Measurements from ENCODE around the gene IRF5. TPM values are rescaled to one million over a fixed set of nuclear protein-coding genes. Genes with fewer than 3 reads are reported as not detected.

The IRF5 gene
- total and polyA plus RNA-seq, 2 donors (not counting 1 experiment from before 2014, with no cell fraction given) = 91.3 to 135 TPM

GRCh38 chr7:128931965-128932861 is 5.5 kb upstream of the IRF5 start:
- no peak overlapping the region for H3K4me3 ChIP-seq (ENCODE audit: control extremely low read depth in 1 of 5, extremely low read depth in 1 of 5, insufficient read depth in 1 of 5, low read depth in 2 of 5, low read length in 4 of 5)
- H3K36me3 ChIP-seq (replicated peaks in 1 of 2; ENCODE audit: control extremely low read depth in 1 of 2, control insufficient read depth in 1 of 2, extremely low read depth in 1 of 2, insufficient read depth in 2 of 2, low read length in 1 of 2) = no peaks in the 10 kb centered on the region
- H3K79me2 ChIP-seq (ENCODE audit: control insufficient read depth, insufficient read depth, low read length) = peaks cover 14% of the 10 kb centered on the region
- no peak overlapping the region for H3K27ac Mint-ChIP-seq
- CTCF ChIA-PET = interaction anchor here (0.9 to 2.3 kb wide), 5 partner anchors 9 to 27 kb away, joined by 3 to 10 read pairs (median 4); no protein-coding TSS in a partner anchor
- H3K4me1 ChIP-seq (ENCODE audit: control insufficient read depth in 2 of 2, insufficient read depth in 2 of 2, low read length in 2 of 2) = peaks cover 33 to 39% of the 10 kb centered on the region in 2 donors
- no peaks in the 10 kb centered on the region for H3K9me3 ChIP-seq (ENCODE audit: control extremely low read depth in 1 of 3, control insufficient read depth in 2 of 3, insufficient read depth in 1 of 3, low read length in 2 of 3)
- no peak overlapping the region for H3K4me3 Mint-ChIP-seq
- WGBS (ENCODE audit: insufficient coverage) = 94% methylated on average over 19 of the region's 19 CpGs
- DNase-seq (no peak), ATAC-seq (ENCODE audit: low read depth) (no peak)
- peaks cover 38% of the 10 kb centered on the region for H3K4me1 Mint-ChIP-seq
- no peak overlapping the region for H3K9ac ChIP-seq (ENCODE audit: low read length)
- H2AFZ ChIP-seq (ENCODE audit: insufficient read depth, low read depth, low read length, poor library complexity, severe bottlenecking) = peak overlapping the region; percentile 68
- H3K27me3 Mint-ChIP-seq = no peaks in the 10 kb centered on the region
- no peak overlapping the region for H3K27ac ChIP-seq (ENCODE audit: low read length in 2 of 2)
- peak overlapping the region; percentile 73 for H3K4me2 ChIP-seq (replicated peaks; ENCODE audit: low read depth, low read length, poor library complexity, severe bottlenecking)
- POLR2A ChIA-PET = interaction anchor here (0.7 to 1.6 kb wide), 3 partner anchors 8 to 10 kb away, joined by 3 to 7 read pairs (median 4); no protein-coding TSS in a partner anchor
- intact Hi-C loops (cut with micrococcal nuclease) = no loop called here
- H3K27me3 ChIP-seq (replicated peaks in 1 of 4; ENCODE audit: control extremely low read depth in 1 of 4, control insufficient read depth in 3 of 4, insufficient read depth in 4 of 4, low read length in 3 of 4) = no peaks in the 10 kb centered on the region
- no peaks in the 10 kb centered on the region for H4K20me1 ChIP-seq (ENCODE audit: control insufficient read depth, insufficient read depth, low read length, poor library complexity, severe bottlenecking)
- no peaks in the 10 kb centered on the region for H3K9me3 Mint-ChIP-seq (ENCODE audit: insufficient read depth)
- no peak for TF ChIP-seq EZH2 (IDR thresholded peaks at IDR 0.05; ENCODE audit: borderline replicate concordance, insufficient read depth, low read depth, low read length, poor library complexity, severe bottlenecking)
- TF ChIP-seq CTCF (IDR thresholded peaks at IDR 0.05) = no peak

GRCh38 chr7:128932862-128933179 is 4.9 kb upstream of the IRF5 start:
- TF ChIP-seq EZH2 (IDR thresholded peaks at IDR 0.05; ENCODE audit: borderline replicate concordance, insufficient read depth, low read depth, low read length, poor library complexity, severe bottlenecking) = no peak
- TF ChIP-seq CTCF (IDR thresholded peaks at IDR 0.05) = no peak

More at GRCh38 chr7:128932862-128933179, 4.9 kb upstream of the IRF5 start:
- peaks cover 36 to 43% of the 10 kb centered on the region in 2 donors for H3K4me1 ChIP-seq (ENCODE audit: control insufficient read depth in 2 of 2, insufficient read depth in 2 of 2, low read length in 2 of 2)
- H3K4me3 ChIP-seq (ENCODE audit: control extremely low read depth in 1 of 5, extremely low read depth in 1 of 5, insufficient read depth in 1 of 5, low read depth in 2 of 5, low read length in 4 of 5) = peak overlapping the region in 3 of 5 experiments; percentile 29 to 42 (median 40)
- no peaks in the 10 kb centered on the region for H4K20me1 ChIP-seq (ENCODE audit: control insufficient read depth, insufficient read depth, low read length, poor library complexity, severe bottlenecking)
- WGBS (ENCODE audit: insufficient coverage) = 27% methylated on average over 4 of the region's 4 CpGs
- DNase-seq (no peak), ATAC-seq (ENCODE audit: low read depth) (no peak)
- no peaks in the 10 kb centered on the region for H3K27me3 ChIP-seq (replicated peaks in 1 of 4; ENCODE audit: control extremely low read depth in 1 of 4, control insufficient read depth in 3 of 4, insufficient read depth in 4 of 4, low read length in 3 of 4)
- intact Hi-C loops (cut with micrococcal nuclease) = no loop called here
- H3K4me2 ChIP-seq (replicated peaks; ENCODE audit: low read depth, low read length, poor library complexity, severe bottlenecking) = peak overlapping the region; percentile 73
- no peaks in the 10 kb centered on the region for H3K36me3 ChIP-seq (replicated peaks in 1 of 2; ENCODE audit: control extremely low read depth in 1 of 2, control insufficient read depth in 1 of 2, extremely low read depth in 1 of 2, insufficient read depth in 2 of 2, low read length in 1 of 2)
- peaks cover 41% of the 10 kb centered on the region for H3K4me1 Mint-ChIP-seq
- H3K27ac ChIP-seq (ENCODE audit: low read length in 2 of 2) = peak overlapping the region in 1 of 2 donors; percentile 50
- peak overlapping the region; percentile 68 for H2AFZ ChIP-seq (ENCODE audit: insufficient read depth, low read depth, low read length, poor library complexity, severe bottlenecking)
- no peaks in the 10 kb centered on the region for H3K9me3 ChIP-seq (ENCODE audit: control extremely low read depth in 1 of 3, control insufficient read depth in 2 of 3, insufficient read depth in 1 of 3, low read length in 2 of 3)
- peaks cover 20% of the 10 kb centered on the region for H3K79me2 ChIP-seq (ENCODE audit: control insufficient read depth, insufficient read depth, low read length)
- no peaks in the 10 kb centered on the region for H3K27me3 Mint-ChIP-seq
- H3K9me3 Mint-ChIP-seq (ENCODE audit: insufficient read depth) = no peaks in the 10 kb centered on the region
- peak overlapping the region; percentile 85 for H3K4me3 Mint-ChIP-seq
- peak overlapping the region; percentile 48 for H3K9ac ChIP-seq (ENCODE audit: low read length)
- H3K27ac Mint-ChIP-seq = no peak overlapping the region
- POLR2A ChIA-PET = interaction anchor here (1.2 to 1.6 kb wide), 2 partner anchors 9 to 10 kb away, joined by 4 to 7 read pairs; no protein-coding TSS in a partner anchor
- CTCF ChIA-PET = interaction anchor here (0.9 to 2.3 kb wide), 7 partner anchors 8 to 30 kb away, joined by 3 to 10 read pairs (median 3); no protein-coding TSS in a partner anchor

Measured in B cell (primary cell).